Thyroid gland (tissue), 4 donors: Measurements from ENCODE around the gene ARTN.

Experiments used
- POLR2A ChIP-seq, 2 donors: fragments of 450-650 bp; IDR thresholded peaks; one replicate each; pipeline ENCODE4 v1.6.1; 2017; ENCODE audit warnings: antibody characterized with exemption in 2 of 2, mild to moderate bottlenecking in 2 of 2, moderate library complexity in 1 of 2
- TF ChIP-seq, protein P1 (sequence below), 6 experiments: fragments of 200-600 bp in 3 of 6; fragments of 450-650 bp in 3 of 6; sonication (generic) in 3 of 6; IDR thresholded peaks; one replicate each; pipeline ENCODE4 v1.5.1; 2016 to 2019; ENCODE audit warnings: antibody characterized with exemption in 6 of 6, mild to moderate bottlenecking in 2 of 6, inconsistent platforms in 1 of 6, moderate library complexity in 1 of 6

DNA sequence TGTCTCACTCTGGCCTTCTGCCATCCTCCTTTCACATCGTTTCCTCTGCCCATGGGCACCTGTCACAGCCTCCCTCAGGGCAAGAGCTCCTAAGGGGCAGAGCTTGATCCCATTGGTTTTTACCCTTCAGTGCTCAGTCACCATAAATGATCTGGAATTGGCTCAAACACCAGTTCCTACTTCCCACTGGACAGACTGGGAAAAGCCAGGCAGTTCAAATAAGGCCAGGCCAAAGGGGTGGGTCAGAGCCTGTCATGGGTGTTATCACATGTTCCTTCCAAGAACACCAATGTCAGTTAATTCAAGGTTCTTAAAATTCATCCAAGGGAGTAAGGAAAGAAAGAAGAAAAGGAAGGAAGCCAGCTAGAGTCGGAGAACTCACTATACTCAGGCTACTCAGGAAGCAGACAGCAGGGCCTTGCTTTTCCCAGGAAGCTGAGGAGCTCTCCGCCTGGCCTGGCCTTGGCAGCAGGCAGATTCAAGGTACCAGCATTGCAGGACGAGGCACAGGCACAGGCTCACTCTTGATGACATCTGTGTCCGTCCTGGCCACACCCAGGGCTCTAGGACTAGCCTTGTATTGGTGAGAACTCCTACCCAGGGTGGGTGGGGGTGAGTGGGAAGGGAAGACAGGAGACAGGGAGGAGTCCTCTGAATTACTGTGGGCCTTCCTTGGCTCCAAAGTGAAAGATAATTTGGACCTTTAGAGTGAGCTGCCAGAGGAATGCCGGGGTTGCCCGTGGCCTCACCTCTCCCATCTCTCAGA, 32.2 kb upstream of the ARTN start:
- TF ChIP-seq, protein P1, sequence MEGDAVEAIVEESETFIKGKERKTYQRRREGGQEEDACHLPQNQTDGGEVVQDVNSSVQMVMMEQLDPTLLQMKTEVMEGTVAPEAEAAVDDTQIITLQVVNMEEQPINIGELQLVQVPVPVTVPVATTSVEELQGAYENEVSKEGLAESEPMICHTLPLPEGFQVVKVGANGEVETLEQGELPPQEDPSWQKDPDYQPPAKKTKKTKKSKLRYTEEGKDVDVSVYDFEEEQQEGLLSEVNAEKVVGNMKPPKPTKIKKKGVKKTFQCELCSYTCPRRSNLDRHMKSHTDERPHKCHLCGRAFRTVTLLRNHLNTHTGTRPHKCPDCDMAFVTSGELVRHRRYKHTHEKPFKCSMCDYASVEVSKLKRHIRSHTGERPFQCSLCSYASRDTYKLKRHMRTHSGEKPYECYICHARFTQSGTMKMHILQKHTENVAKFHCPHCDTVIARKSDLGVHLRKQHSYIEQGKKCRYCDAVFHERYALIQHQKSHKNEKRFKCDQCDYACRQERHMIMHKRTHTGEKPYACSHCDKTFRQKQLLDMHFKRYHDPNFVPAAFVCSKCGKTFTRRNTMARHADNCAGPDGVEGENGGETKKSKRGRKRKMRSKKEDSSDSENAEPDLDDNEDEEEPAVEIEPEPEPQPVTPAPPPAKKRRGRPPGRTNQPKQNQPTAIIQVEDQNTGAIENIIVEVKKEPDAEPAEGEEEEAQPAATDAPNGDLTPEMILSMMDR (IDR thresholded peaks at IDR 0.05) = no peak
- TF ChIP-seq POLR2A (IDR thresholded peaks at IDR 0.05) = no peak
